ENCODE data around the gene FAXC.
"Not testable (repeated sequence)": the region's sequence is repeated elsewhere in the genome, so short reads cannot be mapped to it uniquely, and the experiment has no call there.

Gene FAXC

GRCh38 chr6:99276747-99277146 lies 72.7 kb downstream of the FAXC start:
- no peak for DNase-seq

- peak in 1 of 2 donors; percentile 14 for DNase-seq
Observed at GRCh38 chr6:99270826-99271225, 78.6 kb downstream of the FAXC start.

GRCh38 chr6:99270030-99270429 lies 79.4 kb downstream of the FAXC start:
- DNase-seq: no peak

GRCh38 chr6:99269207-99269606 lies 80.3 kb downstream of the FAXC start:
- no peak for DNase-seq

- DNase-seq: not testable (repeated sequence)
Observed at GRCh38 chr6:99266996-99267395, 82.5 kb downstream of the FAXC start.

GRCh38 chr6:99265447-99265846 lies 84.0 kb downstream of the FAXC start:
- not testable (repeated sequence) for DNase-seq

GRCh38 chr6:99254616-99255550 lies 94.6 kb downstream of the FAXC start:
- DNase-seq: no peak

GRCh38 chr6:99253271-99253670 lies 96.2 kb downstream of the FAXC start:
- DNase-seq: no peak

GRCh38 chr6:99252421-99252820 lies 97.1 kb downstream of the FAXC start:
- DNase-seq: no peak

GRCh38 chr6:99250476-99250875 lies 99.0 kb downstream of the FAXC start:
- DNase-seq: no peak

GRCh38 chr6:99246602-99247001 lies 102.9 kb downstream of the FAXC start:
- DNase-seq: no peak

- peak in 1 of 2 donors; percentile 8 for DNase-seq
Observed at GRCh38 chr6:99241905-99242534, 107.5 kb downstream of the FAXC start.

- DNase-seq: no peak
Observed at GRCh38 chr6:99236010-99236409, 113.5 kb downstream of the FAXC start.

- no peak for DNase-seq
Observed at GRCh38 chr6:99233219-99233618, 116.3 kb downstream of the FAXC start.

GRCh38 chr6:99232056-99232455 lies 117.4 kb downstream of the FAXC start:
- no peak for DNase-seq

GRCh38 chr6:99225172-99225571 lies 124.3 kb downstream of the FAXC start:
- DNase-seq: no peak
